Liver (tissue), 9 donors: ENCODE measurements around the gene CD84. TPM values are rescaled to one million over a fixed set of nuclear protein-coding genes. Genes with fewer than 3 reads are reported as not detected.

ENCODE experiments used
- DNase-seq: peaks from one replicate; pipeline ENCODE4 v3.0.0-alpha.2; 2017; ENCODE audit warnings: low spot score
- H3K27ac ChIP-seq, 2 donors: one replicate each; pipeline ENCODE4 v1.7.0; 2013; ENCODE audit warnings: inconsistent platforms in 2 of 2, low read length in 2 of 2, control low read depth in 1 of 2, low read depth in 1 of 2, mild to moderate bottlenecking in 1 of 2
- H3K27me3 ChIP-seq, 4 donors: one replicate each; pipeline versions ENCODE4 v1.6.1 to v1.7.0; 2013; ENCODE audit warnings: low read length in 3 of 4, inconsistent platforms in 1 of 4, mild to moderate bottlenecking in 1 of 4, moderate library complexity in 1 of 4; ENCODE audit not compliant: control insufficient read depth in 4 of 4, insufficient read depth in 4 of 4
- H3K36me3 ChIP-seq, 4 donors: one replicate each; pipeline versions ENCODE4 v1.6.1 to v1.7.0; 2013; ENCODE audit warnings: low read length in 3 of 4, mild to moderate bottlenecking in 3 of 4, low read depth in 1 of 4, moderate library complexity in 1 of 4; ENCODE audit not compliant: control insufficient read depth in 4 of 4, insufficient read depth in 3 of 4
- H3K4me1 ChIP-seq, 4 donors: one replicate each; pipeline versions ENCODE4 v1.6.1 to v1.7.0; 2013; ENCODE audit warnings: low read length in 3 of 4, mild to moderate bottlenecking in 3 of 4, moderate library complexity in 1 of 4; ENCODE audit not compliant: control insufficient read depth in 4 of 4, insufficient read depth in 4 of 4
- H3K4me3 ChIP-seq, 3 donors: one replicate each; pipeline versions ENCODE4 v1.6.1 to v1.7.0; 2013; ENCODE audit warnings: low read length in 3 of 3, control low read depth in 1 of 3, low read depth in 1 of 3, mild to moderate bottlenecking in 1 of 3
- H3K9ac ChIP-seq, 2 donors: one replicate each; pipeline ENCODE4 v1.7.0; 2013; ENCODE audit warnings: low read length in 2 of 2, mild to moderate bottlenecking in 2 of 2, moderate library complexity in 2 of 2, control low read depth in 1 of 2, low read depth in 1 of 2
- H3K9me3 ChIP-seq, 4 donors: one replicate each; pipeline versions ENCODE4 v1.6.1 to v1.7.0; 2013; ENCODE audit warnings: low read length in 3 of 4; ENCODE audit not compliant: control insufficient read depth in 4 of 4
- ATF3 ChIP-seq: IDR thresholded peaks from 2 replicates; pipeline ENCODE4 v1.6.1; 2016; ENCODE audit warnings: antibody characterized with exemption
- EGR1 ChIP-seq, 2 donors: IDR thresholded peaks; 2 replicates each; pipeline ENCODE4 v1.6.1; 2016 to 2018; ENCODE audit warnings: antibody characterized with exemption in 2 of 2, low read depth in 2 of 2
- FOXA1 ChIP-seq: IDR thresholded peaks from 2 replicates; pipeline ENCODE4 v1.6.1; 2016; ENCODE audit warnings: antibody characterized with exemption
- FOXA2 ChIP-seq: IDR thresholded peaks from 2 replicates; pipeline ENCODE4 v1.6.1; 2016; ENCODE audit warnings: antibody characterized with exemption
- GABPA ChIP-seq, 2 donors: IDR thresholded peaks in 1 of 2; conservative IDR thresholded peaks in 1 of 2; 2 replicates each; pipeline ENCODE4 v1.6.1; 2016; ENCODE audit warnings: antibody characterized with exemption in 2 of 2, mild to moderate bottlenecking in 1 of 2, moderate library complexity in 1 of 2
- HNF4A ChIP-seq, 2 donors: conservative IDR thresholded peaks; 2 replicates each; pipeline ENCODE4 v1.6.1; 2016; ENCODE audit warnings: antibody characterized with exemption in 2 of 2, mild to moderate bottlenecking in 2 of 2
- HNF4G ChIP-seq: IDR thresholded peaks from 2 replicates; pipeline ENCODE4 v1.6.1; 2016; ENCODE audit warnings: antibody characterized with exemption
- JUND ChIP-seq, 2 donors: IDR thresholded peaks; 2 replicates each; pipeline ENCODE4 v1.6.1; 2016; ENCODE audit warnings: antibody characterized with exemption in 2 of 2
- MAX ChIP-seq: IDR thresholded peaks from 2 replicates; pipeline ENCODE4 v1.6.1; 2016; ENCODE audit warnings: antibody characterized with exemption
- NR2F2 ChIP-seq: IDR thresholded peaks from 2 replicates; pipeline ENCODE4 v1.6.1; 2016; ENCODE audit warnings: antibody characterized with exemption
- RAD21 ChIP-seq, 2 donors: IDR thresholded peaks; 2 replicates each; pipeline ENCODE4 v1.6.1; 2016; ENCODE audit warnings: antibody characterized with exemption in 2 of 2, mild to moderate bottlenecking in 2 of 2
- REST ChIP-seq: IDR thresholded peaks from 2 replicates; pipeline ENCODE4 v1.6.1; 2016; ENCODE audit warnings: antibody characterized with exemption, mild to moderate bottlenecking
- SP1 ChIP-seq: IDR thresholded peaks from 2 replicates; pipeline ENCODE4 v1.6.1; 2018; ENCODE audit warnings: antibody characterized with exemption, mild to moderate bottlenecking
- TAF1 ChIP-seq: conservative IDR thresholded peaks from 2 replicates; pipeline ENCODE4 v1.6.1; 2016; ENCODE audit warnings: antibody characterized with exemption, mild to moderate bottlenecking
- WGBS: extraction: QIAGEN DNeasy Blood & Tissue Kit; methylation state at CpG from one replicate; pipeline ENCODE4 v1.1.7; 2013; 5-methylcytosine and 5-hydroxymethylcytosine counted together
- polyA plus RNA-seq, 2 donors: library from polyadenylated mRNA; stranded (reverse) in 1 of 2; unstranded in 1 of 2; fragments of 200-250 nt in 1 of 2; fragments of >200 nt in 1 of 2; fragmentation: Nextera tagmentation in 1 of 2; extraction: Ambion mirVana in 1 of 2; gene quantifications; one replicate each; pipeline versions ENCODE4 v1.2.1 to v1.2.3, GENCODE V29; 2013 to 2015
- total RNA-seq, 2 donors: library from RNA; depleted of rRNA; stranded (reverse); fragments of >200 nt; gene quantifications; one replicate each; pipeline ENCODE4 v1.2.3, GENCODE V29; 2014
- TF ChIP-seq, protein P1 (sequence below): fragments of 150-350 bp; IDR thresholded peaks from 2 replicates; pipeline ENCODE4 v1.5.1; 2017; ENCODE audit warnings: improper control_type of control experiment, low read depth, low read length; ENCODE audit not compliant: missing input control
- TF ChIP-seq, protein P2 (sequence below): IDR thresholded peaks from 2 replicates; pipeline ENCODE4 v1.6.1; 2016; ENCODE audit warnings: antibody characterized with exemption
- donor health status: healthy.
- donor health status: healthy.
- donor health status: healthy.
- donor health status: healthy.
- donor health status: healthy.

Gene CD84
- total and polyA plus RNA-seq, 4 donors = 2.1 to 8.8 (median 4.4) TPM

GRCh38 chr1:160569806-160570205 lies 9.5 kb downstream of the CD84 start (continued):
- TF ChIP-seq, protein P1, sequence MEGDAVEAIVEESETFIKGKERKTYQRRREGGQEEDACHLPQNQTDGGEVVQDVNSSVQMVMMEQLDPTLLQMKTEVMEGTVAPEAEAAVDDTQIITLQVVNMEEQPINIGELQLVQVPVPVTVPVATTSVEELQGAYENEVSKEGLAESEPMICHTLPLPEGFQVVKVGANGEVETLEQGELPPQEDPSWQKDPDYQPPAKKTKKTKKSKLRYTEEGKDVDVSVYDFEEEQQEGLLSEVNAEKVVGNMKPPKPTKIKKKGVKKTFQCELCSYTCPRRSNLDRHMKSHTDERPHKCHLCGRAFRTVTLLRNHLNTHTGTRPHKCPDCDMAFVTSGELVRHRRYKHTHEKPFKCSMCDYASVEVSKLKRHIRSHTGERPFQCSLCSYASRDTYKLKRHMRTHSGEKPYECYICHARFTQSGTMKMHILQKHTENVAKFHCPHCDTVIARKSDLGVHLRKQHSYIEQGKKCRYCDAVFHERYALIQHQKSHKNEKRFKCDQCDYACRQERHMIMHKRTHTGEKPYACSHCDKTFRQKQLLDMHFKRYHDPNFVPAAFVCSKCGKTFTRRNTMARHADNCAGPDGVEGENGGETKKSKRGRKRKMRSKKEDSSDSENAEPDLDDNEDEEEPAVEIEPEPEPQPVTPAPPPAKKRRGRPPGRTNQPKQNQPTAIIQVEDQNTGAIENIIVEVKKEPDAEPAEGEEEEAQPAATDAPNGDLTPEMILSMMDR = no peak
- TF ChIP-seq FOXA1 (no peak), HNF4G (no peak), TAF1 (no peak), ATF3 (no peak), EGR1 (IDR thresholded peaks at IDR 0.05; ENCODE audit: low read depth in 2 of 2) (no peak), GABPA (IDR thresholded peaks at IDR 0.05 in 1 of 2, conservative IDR thresholded peaks at IDR 0.05 in 1 of 2) (no peak), MAX (no peak)

DNA sequence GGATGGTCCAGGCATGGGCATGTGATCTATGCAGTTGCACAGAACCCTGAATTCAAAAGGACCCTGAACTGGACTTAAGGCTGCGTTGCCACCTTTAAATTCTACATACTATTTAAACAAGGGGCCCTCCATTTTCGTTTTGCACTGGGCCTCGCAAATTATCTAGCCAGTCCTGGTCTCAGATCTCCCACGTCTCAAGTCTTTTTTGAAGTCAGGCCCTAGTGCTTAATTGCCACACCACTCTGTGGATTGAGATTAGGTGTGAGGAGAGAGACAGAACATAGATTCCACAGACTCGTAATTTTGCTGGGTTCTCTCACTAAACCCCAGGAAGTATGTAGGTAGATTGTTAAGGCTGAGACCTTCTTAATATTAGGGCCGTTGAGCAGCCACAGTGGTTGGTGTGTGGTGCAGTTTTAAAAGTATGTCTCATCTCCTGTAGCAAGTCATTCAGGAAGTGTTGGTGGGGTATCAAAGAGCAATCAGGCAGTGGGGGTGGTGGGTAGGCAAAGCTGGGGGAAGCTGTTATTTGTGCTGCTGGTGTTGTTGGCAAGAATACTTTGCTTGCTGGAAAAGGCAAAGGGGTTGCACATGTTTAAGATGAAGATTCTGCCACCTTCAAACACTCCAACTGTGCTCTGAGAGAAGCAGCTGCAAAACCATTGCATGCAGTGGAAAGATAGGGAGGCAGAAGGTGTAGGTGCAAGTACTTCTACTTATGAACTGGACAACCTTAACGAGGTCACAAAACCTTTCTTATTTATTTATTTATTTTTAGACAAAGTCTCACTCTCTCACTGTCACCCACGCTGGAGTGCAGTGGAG lies 11.2 kb downstream of the CD84 start:
- Histone ChIP-seq H3K27ac (no peak overlapping the region), H3K4me1 (no peaks in the 10 kb centered on the region), H3K27me3 (no peaks in the 10 kb centered on the region), H3K9ac (no peak overlapping the region), H3K36me3 (no peaks in the 10 kb centered on the region), H3K9me3 (peaks cover 0 to 2% (median 0%) of the 10 kb centered on the region in 4 donors), H3K4me3 (no peak overlapping the region)
- 69% methylated on average over 8 of the region's 8 CpGs for WGBS
- TF ChIP-seq HNF4A (conservative IDR thresholded peaks at IDR 0.05) (no peak), REST (no peak), ATF3 (no peak), SP1 (no peak), RAD21 (IDR thresholded peaks at IDR 0.05) (no peak), JUND (IDR thresholded peaks at IDR 0.05) (no peak), HNF4G (no peak), NR2F2 (no peak), TAF1 (no peak), FOXA2 (no peak)
- TF ChIP-seq, protein P1 = no peak
- TF ChIP-seq, protein P2, sequence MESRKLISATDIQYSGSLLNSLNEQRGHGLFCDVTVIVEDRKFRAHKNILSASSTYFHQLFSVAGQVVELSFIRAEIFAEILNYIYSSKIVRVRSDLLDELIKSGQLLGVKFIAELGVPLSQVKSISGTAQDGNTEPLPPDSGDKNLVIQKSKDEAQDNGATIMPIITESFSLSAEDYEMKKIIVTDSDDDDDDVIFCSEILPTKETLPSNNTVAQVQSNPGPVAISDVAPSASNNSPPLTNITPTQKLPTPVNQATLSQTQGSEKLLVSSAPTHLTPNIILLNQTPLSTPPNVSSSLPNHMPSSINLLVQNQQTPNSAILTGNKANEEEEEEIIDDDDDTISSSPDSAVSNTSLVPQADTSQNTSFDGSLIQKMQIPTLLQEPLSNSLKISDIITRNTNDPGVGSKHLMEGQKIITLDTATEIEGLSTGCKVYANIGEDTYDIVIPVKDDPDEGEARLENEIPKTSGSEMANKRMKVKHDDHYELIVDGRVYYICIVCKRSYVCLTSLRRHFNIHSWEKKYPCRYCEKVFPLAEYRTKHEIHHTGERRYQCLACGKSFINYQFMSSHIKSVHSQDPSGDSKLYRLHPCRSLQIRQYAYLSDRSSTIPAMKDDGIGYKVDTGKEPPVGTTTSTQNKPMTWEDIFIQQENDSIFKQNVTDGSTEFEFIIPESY = no peak
- DNase-seq = no peak
